Vagina (tissue), 2 donors: ENCODE results near the gene PAX1. TPM values are rescaled to one million over a fixed set of nuclear protein-coding genes. Genes with fewer than 3 reads are reported as not detected.

Experiments used
- DNase-seq, 2 donors: peaks; one replicate each; pipeline ENCODE4 v3.0.0-alpha.2; 2017; ENCODE audit errors: extremely low spot score in 2 of 2
- H3K27ac ChIP-seq: fragments of 200-600 bp; sonication (generic); one replicate; pipeline ENCODE4 v1.5.1; 2019
- H3K27me3 ChIP-seq: fragments of 200-600 bp; sonication (generic); one replicate; pipeline ENCODE4 v1.5.1; 2019
- H3K36me3 ChIP-seq, 2 donors: fragments of 200-600 bp; sonication (generic); one replicate each; pipeline ENCODE4 v1.5.1; 2017 to 2019
- H3K4me1 ChIP-seq: fragments of 200-600 bp; sonication (generic); one replicate; pipeline ENCODE4 v1.5.1; 2019
- H3K4me3 ChIP-seq, 2 donors: fragments of 200-600 bp; sonication (generic); 1 replicate in 1 of 2; 2 replicates in 1 of 2; pipeline ENCODE4 v1.5.1; 2016 to 2019
- H3K9me3 ChIP-seq: fragments of 200-600 bp; sonication (generic); one replicate; pipeline ENCODE4 v1.5.1; 2019
- CTCF ChIP-seq, 3 experiments: fragments of 450-650 bp in 2 of 3; fragments of 200-600 bp in 1 of 3; sonication (generic) in 1 of 3; IDR thresholded peaks; one replicate each; pipeline ENCODE4 v1.5.1; 2017 to 2019; ENCODE audit warnings: antibody characterized with exemption in 3 of 3, mild to moderate bottlenecking in 2 of 3, moderate library complexity in 2 of 3
- POLR2A ChIP-seq, 2 donors: fragments of 450-650 bp; IDR thresholded peaks; one replicate each; pipeline ENCODE4 v1.6.1; 2017; ENCODE audit warnings: antibody characterized with exemption in 2 of 2, mild to moderate bottlenecking in 2 of 2, moderate library complexity in 2 of 2
- POLR2AphosphoS5 ChIP-seq, 2 donors: sonication (generic); formaldehyde crosslinking; IDR thresholded peaks; one replicate each; pipeline ENCODE4 v1.9.0; 2017; ENCODE audit warnings: antibody characterized with exemption in 2 of 2, mild to moderate bottlenecking in 2 of 2, low read depth in 1 of 2; ENCODE audit not compliant: insufficient read depth in 1 of 2
- intact Hi-C: fragments of 100-400 bp; cut with DNase I; formaldehyde crosslinking; loops from one replicate; pipeline ENCODE4 v1.15.1; 2023
- total RNA-seq: library from RNA; depleted of rRNA; stranded (reverse); fragments of >200 nt; gene quantifications from one replicate; pipeline ENCODE4 v1.2.3, GENCODE V29; 2016

Gene PAX1
- total RNA-seq, 1 donor from 2014 or later: not detected

GRCh38 chr20:21702553-21703470, 2.7 kb upstream of the PAX1 start:
- Histone ChIP-seq H3K9me3 (no peaks in the 10 kb centered on the region), H3K27me3 (peaks cover 6% of the 10 kb centered on the region), H3K27ac (no peak overlapping the region), H3K4me1 (peaks cover 7% of the 10 kb centered on the region), H3K36me3 (no peaks in the 10 kb centered on the region), H3K4me3 (peak overlapping the region in 1 of 2 donors; percentile 36)
- DNase-seq: no peak
- TF ChIP-seq POLR2AphosphoS5 (IDR thresholded peaks at IDR 0.05; ENCODE audit: insufficient read depth in 1 of 2, low read depth in 1 of 2) (no peak), CTCF (IDR thresholded peaks at IDR 0.05) (peak; percentile 4 to 19 (median 16)), POLR2A (IDR thresholded peaks at IDR 0.05) (no peak)
- intact Hi-C loops: no loop called here

GRCh38 chr20:21703717-21704407, 1.6 kb upstream of the PAX1 start:
- Histone ChIP-seq H3K4me3 (peak overlapping the region in 1 of 2 donors; percentile 36), H3K27ac (no peak overlapping the region), H3K36me3 (no peaks in the 10 kb centered on the region), H3K9me3 (no peaks in the 10 kb centered on the region), H3K27me3 (peaks cover 6% of the 10 kb centered on the region), H3K4me1 (peaks cover 7% of the 10 kb centered on the region)
- DNase-seq: peak in 1 of 2 donors; percentile 60
- TF ChIP-seq POLR2AphosphoS5 (IDR thresholded peaks at IDR 0.05; ENCODE audit: insufficient read depth in 1 of 2, low read depth in 1 of 2) (no peak), CTCF (IDR thresholded peaks at IDR 0.05) (no peak), POLR2A (IDR thresholded peaks at IDR 0.05) (no peak)
- intact Hi-C loops: no loop called here

GRCh38 chr20:21704408-21705385, 767 bp upstream of the PAX1 start:
- H3K27me3 ChIP-seq: peaks cover 6% of the 10 kb centered on the region
- peaks cover 7% of the 10 kb centered on the region for H3K4me1 ChIP-seq
- H3K27ac ChIP-seq: no peak overlapping the region
- no peaks in the 10 kb centered on the region for H3K9me3 ChIP-seq
- intact Hi-C loops: no loop called here
- peak in 1 of 2 donors; percentile 52 for DNase-seq
- no peak for TF ChIP-seq CTCF (IDR thresholded peaks at IDR 0.05)
- no peak for TF ChIP-seq POLR2A (IDR thresholded peaks at IDR 0.05)
- TF ChIP-seq POLR2AphosphoS5 (IDR thresholded peaks at IDR 0.05; ENCODE audit: insufficient read depth in 1 of 2, low read depth in 1 of 2): no peak
- no peaks in the 10 kb centered on the region for H3K36me3 ChIP-seq
- no peak overlapping the region for H3K4me3 ChIP-seq

GRCh38 chr20:21706261-21707195, 1.1 kb downstream of the PAX1 start:
- H3K27me3 ChIP-seq: peaks cover 6% of the 10 kb centered on the region
- H3K4me3 ChIP-seq: no peak overlapping the region

More at GRCh38 chr20:21706261-21707195, 1.1 kb downstream of the PAX1 start:
- Histone ChIP-seq H3K36me3 (no peaks in the 10 kb centered on the region), H3K4me1 (peaks cover 7% of the 10 kb centered on the region), H3K9me3 (no peaks in the 10 kb centered on the region), H3K27ac (no peak overlapping the region)
- DNase-seq: peak in 1 of 2 donors; percentile 77
- TF ChIP-seq CTCF (IDR thresholded peaks at IDR 0.05): no peak
- TF ChIP-seq POLR2AphosphoS5 (IDR thresholded peaks at IDR 0.05; ENCODE audit: insufficient read depth in 1 of 2, low read depth in 1 of 2): no peak
- no peak for TF ChIP-seq POLR2A (IDR thresholded peaks at IDR 0.05)
- intact Hi-C loops: no loop called here
